T-helper 2 cell (primary cell): ENCODE results near the gene SORCS2.

ENCODE experiments used
- DNase-seq, 5 experiments: peaks; one replicate each; pipeline versions ENCODE4 v3.0.0 to v3.0.0-alpha.2; 2012 to 2022

SORCS2 gene

GRCh38 chr4:7361280-7361895, 169.1 kb downstream of the SORCS2 start:
- DNase-seq = no peak

- no peak for DNase-seq
Observed at GRCh38 chr4:7362341-7362740, 170.0 kb downstream of the SORCS2 start.

GRCh38 chr4:7362862-7363430, 170.6 kb downstream of the SORCS2 start:
- no peak for DNase-seq

- no peak for DNase-seq
Observed at GRCh38 chr4:7364979-7365378, 172.6 kb downstream of the SORCS2 start.

GRCh38 chr4:7365462-7366179, 173.3 kb downstream of the SORCS2 start:
- DNase-seq = no peak

GRCh38 chr4:7366180-7366945, 174.0 kb downstream of the SORCS2 start:
- DNase-seq = no peak

GRCh38 chr4:7366954-7367353, 174.6 kb downstream of the SORCS2 start:
- no peak for DNase-seq

GRCh38 chr4:7367406-7367805, 175.1 kb downstream of the SORCS2 start:
- DNase-seq = no peak

- DNase-seq = no peak
Observed at GRCh38 chr4:7367864-7368277, 175.5 kb downstream of the SORCS2 start.

- no peak for DNase-seq
Observed at GRCh38 chr4:7368296-7368695, 176.0 kb downstream of the SORCS2 start.

GRCh38 chr4:7369511-7369910, 177.2 kb downstream of the SORCS2 start:
- no peak for DNase-seq

GRCh38 chr4:7370038-7370437, 177.7 kb downstream of the SORCS2 start:
- DNase-seq = no peak

GRCh38 chr4:7371210-7371941, 179.0 kb downstream of the SORCS2 start:
- DNase-seq = no peak

GRCh38 chr4:7372673-7373072, 180.3 kb downstream of the SORCS2 start:
- no peak for DNase-seq

- no peak for DNase-seq
Observed at GRCh38 chr4:7374571-7374970, 182.2 kb downstream of the SORCS2 start.

- no peak for DNase-seq
Observed at GRCh38 chr4:7375427-7375826, 183.1 kb downstream of the SORCS2 start.

GRCh38 chr4:7377223-7377865, 185.0 kb downstream of the SORCS2 start:
- no peak for DNase-seq

GRCh38 chr4:7379186-7379585, 186.8 kb downstream of the SORCS2 start:
- no peak for DNase-seq

- DNase-seq = no peak
Observed at GRCh38 chr4:7379719-7380118, 187.4 kb downstream of the SORCS2 start.

- no peak for DNase-seq
Observed at GRCh38 chr4:7381221-7381889, 189.0 kb downstream of the SORCS2 start.

- DNase-seq = no peak
Observed at GRCh38 chr4:7381890-7382633, 189.7 kb downstream of the SORCS2 start.
